NT2/D1 (cell line): ENCODE results near the gene ADAMTSL1.

Source experiments
- DNase-seq: peaks from one replicate; pipeline ENCODE4 v3.0.0-alpha.2; 2011; ENCODE audit warnings: low read depth, low spot score
- H3K27me3 ChIP-seq: 2 replicates; pipeline ENCODE4 v1.6.0; 2011; ENCODE audit warnings: mild to moderate bottlenecking; ENCODE audit not compliant: insufficient read length, insufficient read depth
- H3K36me3 ChIP-seq: 2 replicates; pipeline ENCODE4 v1.6.1; 2011; ENCODE audit warnings: mild to moderate bottlenecking, low read length, mixed read lengths; ENCODE audit not compliant: insufficient read depth, insufficient read length
- H3K4me1 ChIP-seq: 2 replicates; pipeline ENCODE4 v1.5.1; 2011; ENCODE audit not compliant: insufficient read depth, insufficient read length
- H3K4me3 ChIP-seq: 2 replicates; pipeline ENCODE4 v1.5.1; 2011; ENCODE audit warnings: low read depth; ENCODE audit not compliant: insufficient read length
- H3K9ac ChIP-seq: 2 replicates; pipeline ENCODE4 v1.6.0; 2011; ENCODE audit warnings: low read depth; ENCODE audit not compliant: insufficient read length
- H3K9me3 ChIP-seq: 2 replicates; pipeline ENCODE4 v1.5.1; 2011; ENCODE audit warnings: mild to moderate bottlenecking, low read length; ENCODE audit not compliant: insufficient read depth
- SUZ12 ChIP-seq: IDR thresholded peaks from 2 replicates; pipeline ENCODE4 v1.6.1; 2011; ENCODE audit not compliant: insufficient read length, insufficient read depth; ENCODE audit errors: extremely low read depth
- YY1 ChIP-seq: IDR thresholded peaks from 2 replicates; pipeline ENCODE4 v1.6.1; 2011; ENCODE audit not compliant: insufficient read length, insufficient read depth
- ZNF274 ChIP-seq: IDR thresholded peaks from 2 replicates; pipeline ENCODE4 v1.6.1; 2011; ENCODE audit warnings: mild to moderate bottlenecking, low read depth, low read length

Gene ADAMTSL1

GRCh38 chr9:18482371-18482770 is 8.4 kb downstream of the ADAMTSL1 start:
- TF ChIP-seq ZNF274 (no peak), YY1 (no peak), SUZ12 (no peak)
- Histone ChIP-seq H3K36me3 (no peaks in the 10 kb centered on the region), H3K9me3 (no peaks in the 10 kb centered on the region), H3K27me3 (no peaks in the 10 kb centered on the region), H3K4me1 (no peaks in the 10 kb centered on the region), H3K9ac (no peak overlapping the region), H3K4me3 (no peak overlapping the region)
- DNase-seq: no peak

GRCh38 chr9:18485714-18486113 is 11.8 kb downstream of the ADAMTSL1 start:
- no peak for TF ChIP-seq YY1
- no peak for TF ChIP-seq ZNF274
- TF ChIP-seq SUZ12: no peak
- Histone ChIP-seq H3K4me1 (no peaks in the 10 kb centered on the region), H3K4me3 (no peak overlapping the region), H3K27me3 (no peaks in the 10 kb centered on the region), H3K9me3 (no peaks in the 10 kb centered on the region), H3K36me3 (no peaks in the 10 kb centered on the region), H3K9ac (no peak overlapping the region)
- DNase-seq: no peak

GRCh38 chr9:18487611-18488010 is 13.7 kb downstream of the ADAMTSL1 start:
- Histone ChIP-seq H3K36me3 (no peaks in the 10 kb centered on the region), H3K9ac (no peak overlapping the region), H3K27me3 (no peaks in the 10 kb centered on the region), H3K4me1 (no peaks in the 10 kb centered on the region), H3K9me3 (no peaks in the 10 kb centered on the region), H3K4me3 (no peak overlapping the region)
- DNase-seq: no peak
- TF ChIP-seq ZNF274 (no peak), SUZ12 (no peak), YY1 (no peak)

- H3K4me1 ChIP-seq: no peaks in the 10 kb centered on the region
- no peak overlapping the region for H3K9ac ChIP-seq
Measured at GRCh38 chr9:18488886-18489285, 14.9 kb downstream of the ADAMTSL1 start.

GRCh38 chr9:18489861-18490260 is 15.9 kb downstream of the ADAMTSL1 start:
- Histone ChIP-seq H3K27me3 (no peaks in the 10 kb centered on the region), H3K9ac (no peak overlapping the region), H3K36me3 (no peaks in the 10 kb centered on the region), H3K4me1 (no peaks in the 10 kb centered on the region), H3K9me3 (no peaks in the 10 kb centered on the region), H3K4me3 (no peak overlapping the region)
- no peak for TF ChIP-seq SUZ12
- TF ChIP-seq ZNF274: no peak
- no peak for TF ChIP-seq YY1
- DNase-seq: no peak

More at GRCh38 chr9:18488886-18489285, 14.9 kb downstream of the ADAMTSL1 start:
- DNase-seq: no peak
- Histone ChIP-seq H3K4me3 (no peak overlapping the region), H3K9me3 (no peaks in the 10 kb centered on the region), H3K27me3 (no peaks in the 10 kb centered on the region), H3K36me3 (no peaks in the 10 kb centered on the region)
- TF ChIP-seq ZNF274 (no peak), SUZ12 (no peak), YY1 (no peak)

GRCh38 chr9:18490641-18491370 is 16.9 kb downstream of the ADAMTSL1 start:
- H3K9ac ChIP-seq: no peak overlapping the region
- H3K4me1 ChIP-seq: no peaks in the 10 kb centered on the region
- no peak for DNase-seq
- H3K36me3 ChIP-seq: no peaks in the 10 kb centered on the region
- H3K27me3 ChIP-seq: no peaks in the 10 kb centered on the region
- no peaks in the 10 kb centered on the region for H3K9me3 ChIP-seq
- TF ChIP-seq ZNF274 (no peak), YY1 (no peak), SUZ12 (no peak)
- no peak overlapping the region for H3K4me3 ChIP-seq

GRCh38 chr9:18492612-18493011 is 18.7 kb downstream of the ADAMTSL1 start:
- H3K4me3 ChIP-seq: no peak overlapping the region
- no peak for DNase-seq
- H3K9ac ChIP-seq: no peak overlapping the region
- H3K36me3 ChIP-seq: no peaks in the 10 kb centered on the region
- H3K27me3 ChIP-seq: no peaks in the 10 kb centered on the region
- H3K9me3 ChIP-seq: no peaks in the 10 kb centered on the region
- H3K4me1 ChIP-seq: no peaks in the 10 kb centered on the region
- TF ChIP-seq SUZ12 (no peak), YY1 (no peak), ZNF274 (no peak)
